SK-N-DZ (cell line): ENCODE results near the gene DNAH3.
"Not testable (repeated sequence)": the region's sequence is repeated elsewhere in the genome, so short reads cannot be mapped to it uniquely, and the experiment has no call there.

Experiments used
- DNase-seq: peaks from one replicate; pipeline ENCODE4 v3.0.0-alpha.2; 2015; ENCODE audit warnings: low spot score

Gene DNAH3

GRCh38 chr16:21071741-21072140, 78.9 kb downstream of the DNAH3 start:
- no peak for DNase-seq

GRCh38 chr16:21070564-21070963, 80.1 kb downstream of the DNAH3 start:
- DNase-seq: no peak

GRCh38 chr16:21069986-21070385, 80.7 kb downstream of the DNAH3 start:
- no peak for DNase-seq

GRCh38 chr16:21064203-21064602, 86.4 kb downstream of the DNAH3 start:
- no peak for DNase-seq

- DNase-seq: not testable (repeated sequence)
Observed at GRCh38 chr16:21063314-21063713, 87.3 kb downstream of the DNAH3 start.

- no peak for DNase-seq
Observed at GRCh38 chr16:21060027-21060510, 90.6 kb downstream of the DNAH3 start.

GRCh38 chr16:21057875-21058274, 92.8 kb downstream of the DNAH3 start:
- DNase-seq: no peak

- no peak for DNase-seq
Observed at GRCh38 chr16:21056396-21056795, 94.2 kb downstream of the DNAH3 start.

GRCh38 chr16:21055738-21056137, 94.9 kb downstream of the DNAH3 start:
- DNase-seq: not testable (repeated sequence)

- DNase-seq: no peak
Observed at GRCh38 chr16:21053590-21053989, 97.1 kb downstream of the DNAH3 start.

GRCh38 chr16:21048091-21048912, 102.3 kb downstream of the DNAH3 start:
- not testable (repeated sequence) for DNase-seq

- DNase-seq: no peak
Observed at GRCh38 chr16:21038197-21038596, 112.4 kb downstream of the DNAH3 start.

- no peak for DNase-seq
Observed at GRCh38 chr16:21037736-21038135, 112.9 kb downstream of the DNAH3 start.

- DNase-seq: no peak
Observed at GRCh38 chr16:21037168-21037567, 113.5 kb downstream of the DNAH3 start.

- DNase-seq: no peak
Observed at GRCh38 chr16:21036471-21036870, 114.2 kb downstream of the DNAH3 start.

GRCh38 chr16:21033704-21034103, 116.9 kb downstream of the DNAH3 start:
- no peak for DNase-seq

GRCh38 chr16:21033264-21033663, 117.4 kb downstream of the DNAH3 start:
- DNase-seq: no peak

GRCh38 chr16:21028728-21029127, 121.9 kb downstream of the DNAH3 start:
- DNase-seq: no peak

GRCh38 chr16:21026846-21027245, 123.8 kb downstream of the DNAH3 start:
- no peak for DNase-seq

- no peak for DNase-seq
Observed at GRCh38 chr16:21023509-21024202, 127.0 kb downstream of the DNAH3 start.

- DNase-seq: no peak
Observed at GRCh38 chr16:21021316-21021715, 129.3 kb downstream of the DNAH3 start.

GRCh38 chr16:21009815-21010214, 140.8 kb downstream of the DNAH3 start:
- DNase-seq: no peak

GRCh38 chr16:21005008-21005407, 145.6 kb downstream of the DNAH3 start:
- DNase-seq: no peak
